GM23338 (cell line): ENCODE results near the gene OVOL3.

ENCODE experiments used
- CREB1 ChIP-seq: fragments of 250-450 bp; sonication (Bioruptor Pico); IDR thresholded peaks from 2 replicates; pipeline ENCODE4 v1.5.0; 2020; ENCODE audit warnings: low read depth, mild to moderate bottlenecking, moderate library complexity
- EZH2 ChIP-seq: fragments of 200-600 bp; sonication (generic); IDR thresholded peaks from one replicate; pipeline ENCODE4 v1.8.0; 2017; ENCODE audit warnings: antibody characterized with exemption, mild to moderate bottlenecking, low read depth; ENCODE audit not compliant: unreplicated experiment
- EZH2phosphoT487 ChIP-seq: fragments of 200-600 bp; sonication (generic); IDR thresholded peaks from one replicate; pipeline ENCODE4 v1.8.1; 2018; ENCODE audit warnings: antibody characterized with exemption; ENCODE audit not compliant: unreplicated experiment
- JUNB ChIP-seq: IDR thresholded peaks from one replicate; pipeline ENCODE4 v1.6.1; 2016; ENCODE audit warnings: antibody characterized with exemption; ENCODE audit not compliant: unreplicated experiment
- NANOG ChIP-seq: IDR thresholded peaks from 2 replicates; pipeline ENCODE4 v1.6.1; 2016; ENCODE audit warnings: antibody characterized with exemption, borderline replicate concordance
- POLR2AphosphoS5 ChIP-seq: IDR thresholded peaks from 2 replicates; pipeline ENCODE4 v1.6.1; 2016; ENCODE audit warnings: antibody characterized with exemption, low read depth
- STAT1 ChIP-seq: IDR thresholded peaks from one replicate; pipeline ENCODE4 v1.6.1; 2016; ENCODE audit warnings: antibody characterized with exemption; ENCODE audit not compliant: unreplicated experiment
- ZNF114 ChIP-seq: fragments of 250-450 bp; sonication (Bioruptor Pico); IDR thresholded peaks from 2 replicates; pipeline ENCODE4 v1.5.0; 2020; ENCODE audit warnings: mild to moderate bottlenecking, moderate library complexity
- ZNF331 ChIP-seq: fragments of 250-450 bp; sonication (Bioruptor Pico); IDR thresholded peaks from 2 replicates; pipeline ENCODE4 v1.5.0; 2020; ENCODE audit warnings: low read depth, mild to moderate bottlenecking, moderate library complexity
- TF ChIP-seq, protein P1 (sequence below), 2 experiments: fragments of 200-600 bp in 1 of 2; sonication (generic) in 1 of 2; conservative IDR thresholded peaks; 2 replicates each; pipeline versions ENCODE4 v1.5.1 to v1.6.1; 2016 to 2017; ENCODE audit warnings: antibody characterized with exemption in 2 of 2, low read depth in 2 of 2, mild to moderate bottlenecking in 2 of 2, moderate library complexity in 1 of 2
- TF ChIP-seq, protein P2 (sequence below): IDR thresholded peaks from one replicate; pipeline ENCODE4 v1.6.1; 2018; ENCODE audit warnings: antibody characterized with exemption; ENCODE audit not compliant: unreplicated experiment
- TF ChIP-seq, protein P3 (sequence below): IDR thresholded peaks from 2 replicates; pipeline ENCODE4 v1.6.1; 2016; ENCODE audit warnings: antibody characterized with exemption
- TF ChIP-seq, protein P4 (sequence below): fragments of 250-450 bp; sonication (Bioruptor Pico); IDR thresholded peaks from 2 replicates; pipeline ENCODE4 v1.5.0; 2020; ENCODE audit warnings: mild to moderate bottlenecking, moderate library complexity

DNA sequence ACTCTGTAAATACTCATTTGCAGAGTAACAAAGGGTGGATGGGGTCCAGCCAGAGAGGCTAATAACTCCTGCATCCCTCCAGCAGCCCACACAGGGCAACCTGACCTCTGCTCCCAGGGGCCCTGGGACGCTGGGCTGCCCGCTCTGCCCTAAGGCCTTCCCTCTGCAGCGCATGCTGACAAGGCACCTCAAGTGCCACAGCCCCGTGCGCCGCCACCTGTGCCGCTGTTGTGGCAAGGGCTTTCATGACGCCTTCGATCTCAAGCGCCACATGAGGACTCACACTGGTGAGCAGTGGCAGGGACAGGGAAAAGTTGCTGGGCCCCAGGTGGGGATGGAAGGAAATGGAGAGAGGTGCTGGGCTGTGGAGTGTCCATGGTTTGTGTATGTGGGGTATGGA lies 1.7 kb downstream of the OVOL3 start:
- TF ChIP-seq, protein P1, sequence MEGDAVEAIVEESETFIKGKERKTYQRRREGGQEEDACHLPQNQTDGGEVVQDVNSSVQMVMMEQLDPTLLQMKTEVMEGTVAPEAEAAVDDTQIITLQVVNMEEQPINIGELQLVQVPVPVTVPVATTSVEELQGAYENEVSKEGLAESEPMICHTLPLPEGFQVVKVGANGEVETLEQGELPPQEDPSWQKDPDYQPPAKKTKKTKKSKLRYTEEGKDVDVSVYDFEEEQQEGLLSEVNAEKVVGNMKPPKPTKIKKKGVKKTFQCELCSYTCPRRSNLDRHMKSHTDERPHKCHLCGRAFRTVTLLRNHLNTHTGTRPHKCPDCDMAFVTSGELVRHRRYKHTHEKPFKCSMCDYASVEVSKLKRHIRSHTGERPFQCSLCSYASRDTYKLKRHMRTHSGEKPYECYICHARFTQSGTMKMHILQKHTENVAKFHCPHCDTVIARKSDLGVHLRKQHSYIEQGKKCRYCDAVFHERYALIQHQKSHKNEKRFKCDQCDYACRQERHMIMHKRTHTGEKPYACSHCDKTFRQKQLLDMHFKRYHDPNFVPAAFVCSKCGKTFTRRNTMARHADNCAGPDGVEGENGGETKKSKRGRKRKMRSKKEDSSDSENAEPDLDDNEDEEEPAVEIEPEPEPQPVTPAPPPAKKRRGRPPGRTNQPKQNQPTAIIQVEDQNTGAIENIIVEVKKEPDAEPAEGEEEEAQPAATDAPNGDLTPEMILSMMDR (conservative IDR thresholded peaks at IDR 0.05; ENCODE audit: low read depth in 2 of 2) = no peak
- TF ChIP-seq POLR2AphosphoS5 (no peak), EZH2 (no peak), CREB1 (no peak), EZH2phosphoT487 (no peak), JUNB (no peak), STAT1 (no peak), NANOG (no peak), ZNF114 (no peak), ZNF331 (CRISPR knock-in tag) (no peak)
- TF ChIP-seq, protein P2, sequence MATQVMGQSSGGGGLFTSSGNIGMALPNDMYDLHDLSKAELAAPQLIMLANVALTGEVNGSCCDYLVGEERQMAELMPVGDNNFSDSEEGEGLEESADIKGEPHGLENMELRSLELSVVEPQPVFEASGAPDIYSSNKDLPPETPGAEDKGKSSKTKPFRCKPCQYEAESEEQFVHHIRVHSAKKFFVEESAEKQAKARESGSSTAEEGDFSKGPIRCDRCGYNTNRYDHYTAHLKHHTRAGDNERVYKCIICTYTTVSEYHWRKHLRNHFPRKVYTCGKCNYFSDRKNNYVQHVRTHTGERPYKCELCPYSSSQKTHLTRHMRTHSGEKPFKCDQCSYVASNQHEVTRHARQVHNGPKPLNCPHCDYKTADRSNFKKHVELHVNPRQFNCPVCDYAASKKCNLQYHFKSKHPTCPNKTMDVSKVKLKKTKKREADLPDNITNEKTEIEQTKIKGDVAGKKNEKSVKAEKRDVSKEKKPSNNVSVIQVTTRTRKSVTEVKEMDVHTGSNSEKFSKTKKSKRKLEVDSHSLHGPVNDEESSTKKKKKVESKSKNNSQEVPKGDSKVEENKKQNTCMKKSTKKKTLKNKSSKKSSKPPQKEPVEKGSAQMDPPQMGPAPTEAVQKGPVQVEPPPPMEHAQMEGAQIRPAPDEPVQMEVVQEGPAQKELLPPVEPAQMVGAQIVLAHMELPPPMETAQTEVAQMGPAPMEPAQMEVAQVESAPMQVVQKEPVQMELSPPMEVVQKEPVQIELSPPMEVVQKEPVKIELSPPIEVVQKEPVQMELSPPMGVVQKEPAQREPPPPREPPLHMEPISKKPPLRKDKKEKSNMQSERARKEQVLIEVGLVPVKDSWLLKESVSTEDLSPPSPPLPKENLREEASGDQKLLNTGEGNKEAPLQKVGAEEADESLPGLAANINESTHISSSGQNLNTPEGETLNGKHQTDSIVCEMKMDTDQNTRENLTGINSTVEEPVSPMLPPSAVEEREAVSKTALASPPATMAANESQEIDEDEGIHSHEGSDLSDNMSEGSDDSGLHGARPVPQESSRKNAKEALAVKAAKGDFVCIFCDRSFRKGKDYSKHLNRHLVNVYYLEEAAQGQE = no peak
- TF ChIP-seq, protein P3, sequence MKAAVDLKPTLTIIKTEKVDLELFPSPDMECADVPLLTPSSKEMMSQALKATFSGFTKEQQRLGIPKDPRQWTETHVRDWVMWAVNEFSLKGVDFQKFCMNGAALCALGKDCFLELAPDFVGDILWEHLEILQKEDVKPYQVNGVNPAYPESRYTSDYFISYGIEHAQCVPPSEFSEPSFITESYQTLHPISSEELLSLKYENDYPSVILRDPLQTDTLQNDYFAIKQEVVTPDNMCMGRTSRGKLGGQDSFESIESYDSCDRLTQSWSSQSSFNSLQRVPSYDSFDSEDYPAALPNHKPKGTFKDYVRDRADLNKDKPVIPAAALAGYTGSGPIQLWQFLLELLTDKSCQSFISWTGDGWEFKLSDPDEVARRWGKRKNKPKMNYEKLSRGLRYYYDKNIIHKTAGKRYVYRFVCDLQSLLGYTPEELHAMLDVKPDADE = no peak
- TF ChIP-seq, protein P4, sequence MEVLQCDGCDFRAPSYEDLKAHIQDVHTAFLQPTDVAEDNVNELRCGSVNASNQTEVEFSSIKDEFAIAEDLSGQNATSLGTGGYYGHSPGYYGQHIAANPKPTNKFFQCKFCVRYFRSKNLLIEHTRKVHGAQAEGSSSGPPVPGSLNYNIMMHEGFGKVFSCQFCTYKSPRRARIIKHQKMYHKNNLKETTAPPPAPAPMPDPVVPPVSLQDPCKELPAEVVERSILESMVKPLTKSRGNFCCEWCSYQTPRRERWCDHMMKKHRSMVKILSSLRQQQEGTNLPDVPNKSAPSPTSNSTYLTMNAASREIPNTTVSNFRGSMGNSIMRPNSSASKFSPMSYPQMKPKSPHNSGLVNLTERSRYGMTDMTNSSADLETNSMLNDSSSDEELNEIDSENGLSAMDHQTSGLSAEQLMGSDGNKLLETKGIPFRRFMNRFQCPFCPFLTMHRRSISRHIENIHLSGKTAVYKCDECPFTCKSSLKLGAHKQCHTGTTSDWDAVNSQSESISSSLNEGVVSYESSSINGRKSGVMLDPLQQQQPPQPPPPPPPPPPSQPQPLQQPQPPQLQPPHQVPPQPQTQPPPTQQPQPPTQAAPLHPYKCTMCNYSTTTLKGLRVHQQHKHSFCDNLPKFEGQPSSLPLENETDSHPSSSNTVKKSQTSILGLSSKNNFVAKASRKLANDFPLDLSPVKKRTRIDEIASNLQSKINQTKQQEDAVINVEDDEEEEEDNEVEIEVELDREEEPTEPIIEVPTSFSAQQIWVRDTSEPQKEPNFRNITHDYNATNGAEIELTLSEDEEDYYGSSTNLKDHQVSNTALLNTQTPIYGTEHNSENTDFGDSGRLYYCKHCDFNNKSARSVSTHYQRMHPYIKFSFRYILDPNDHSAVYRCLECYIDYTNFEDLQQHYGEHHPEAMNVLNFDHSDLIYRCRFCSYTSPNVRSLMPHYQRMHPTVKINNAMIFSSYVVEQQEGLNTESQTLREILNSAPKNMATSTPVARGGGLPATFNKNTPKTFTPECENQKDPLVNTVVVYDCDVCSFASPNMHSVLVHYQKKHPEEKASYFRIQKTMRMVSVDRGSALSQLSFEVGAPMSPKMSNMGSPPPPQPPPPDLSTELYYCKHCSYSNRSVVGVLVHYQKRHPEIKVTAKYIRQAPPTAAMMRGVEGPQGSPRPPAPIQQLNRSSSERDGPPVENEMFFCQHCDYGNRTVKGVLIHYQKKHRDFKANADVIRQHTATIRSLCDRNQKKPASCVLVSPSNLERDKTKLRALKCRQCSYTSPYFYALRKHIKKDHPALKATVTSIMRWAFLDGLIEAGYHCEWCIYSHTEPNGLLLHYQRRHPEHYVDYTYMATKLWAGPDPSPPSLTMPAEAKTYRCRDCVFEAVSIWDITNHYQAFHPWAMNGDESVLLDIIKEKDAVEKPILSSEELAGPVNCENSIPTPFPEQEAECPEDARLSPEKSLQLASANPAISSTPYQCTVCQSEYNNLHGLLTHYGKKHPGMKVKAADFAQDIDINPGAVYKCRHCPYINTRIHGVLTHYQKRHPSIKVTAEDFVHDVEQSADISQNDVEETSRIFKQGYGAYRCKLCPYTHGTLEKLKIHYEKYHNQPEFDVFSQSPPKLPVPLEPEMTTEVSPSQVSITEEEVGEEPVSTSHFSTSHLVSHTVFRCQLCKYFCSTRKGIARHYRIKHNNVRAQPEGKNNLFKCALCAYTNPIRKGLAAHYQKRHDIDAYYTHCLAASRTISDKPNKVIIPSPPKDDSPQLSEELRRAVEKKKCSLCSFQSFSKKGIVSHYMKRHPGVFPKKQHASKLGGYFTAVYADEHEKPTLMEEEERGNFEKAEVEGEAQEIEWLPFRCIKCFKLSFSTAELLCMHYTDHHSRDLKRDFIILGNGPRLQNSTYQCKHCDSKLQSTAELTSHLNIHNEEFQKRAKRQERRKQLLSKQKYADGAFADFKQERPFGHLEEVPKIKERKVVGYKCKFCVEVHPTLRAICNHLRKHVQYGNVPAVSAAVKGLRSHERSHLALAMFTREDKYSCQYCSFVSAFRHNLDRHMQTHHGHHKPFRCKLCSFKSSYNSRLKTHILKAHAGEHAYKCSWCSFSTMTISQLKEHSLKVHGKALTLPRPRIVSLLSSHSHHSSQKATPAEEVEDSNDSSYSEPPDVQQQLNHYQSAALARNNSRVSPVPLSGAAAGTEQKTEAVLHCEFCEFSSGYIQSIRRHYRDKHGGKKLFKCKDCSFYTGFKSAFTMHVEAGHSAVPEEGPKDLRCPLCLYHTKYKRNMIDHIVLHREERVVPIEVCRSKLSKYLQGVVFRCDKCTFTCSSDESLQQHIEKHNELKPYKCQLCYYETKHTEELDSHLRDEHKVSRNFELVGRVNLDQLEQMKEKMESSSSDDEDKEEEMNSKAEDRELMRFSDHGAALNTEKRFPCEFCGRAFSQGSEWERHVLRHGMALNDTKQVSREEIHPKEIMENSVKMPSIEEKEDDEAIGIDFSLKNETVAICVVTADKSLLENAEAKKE (CRISPR knock-in tag) = no peak
